NCI-H510A (cell line): ENCODE results near the gene SORL1-AS1.

ENCODE experiments used
- DNase-seq: peaks from one replicate; lab custom pipeline; 2025; lab: John Stamatoyannopoulos, UW

SORL1-AS1 gene

DNA sequence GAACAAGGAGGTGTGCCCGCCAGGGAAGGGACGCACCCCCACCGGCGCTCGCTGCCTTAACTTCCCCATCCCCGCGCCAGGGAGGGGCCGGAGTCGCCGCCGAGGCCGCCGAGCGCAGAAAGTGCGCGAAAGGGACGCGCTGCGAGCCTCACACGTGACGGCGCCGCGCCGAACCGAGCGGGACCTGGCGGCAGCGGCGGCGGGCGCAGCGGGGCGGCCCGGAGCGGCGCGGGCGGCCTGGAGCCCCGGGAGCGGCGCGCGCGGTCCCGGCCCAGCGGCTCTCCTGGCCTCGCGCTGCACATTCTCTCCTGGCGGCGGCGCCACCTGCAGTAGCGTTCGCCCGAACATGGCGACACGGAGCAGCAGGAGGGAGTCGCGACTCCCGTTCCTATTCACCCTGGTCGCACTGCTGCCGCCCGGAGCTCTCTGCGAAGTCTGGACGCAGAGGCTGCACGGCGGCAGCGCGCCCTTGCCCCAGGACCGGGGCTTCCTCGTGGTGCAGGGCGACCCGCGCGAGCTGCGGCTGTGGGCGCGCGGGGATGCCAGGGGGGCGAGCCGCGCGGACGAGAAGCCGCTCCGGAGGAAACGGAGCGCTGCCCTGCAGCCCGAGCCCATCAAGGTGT lies 670 bp downstream of the SORL1-AS1 start, which contains the start of gene SORL1:
TSS of gene SORL1 (plus strand) at position 329 of the 623 bp plus-strand sequence. CDS start at position 347, 18 bp downstream.
- peak; percentile 3 for DNase-seq

DNA sequence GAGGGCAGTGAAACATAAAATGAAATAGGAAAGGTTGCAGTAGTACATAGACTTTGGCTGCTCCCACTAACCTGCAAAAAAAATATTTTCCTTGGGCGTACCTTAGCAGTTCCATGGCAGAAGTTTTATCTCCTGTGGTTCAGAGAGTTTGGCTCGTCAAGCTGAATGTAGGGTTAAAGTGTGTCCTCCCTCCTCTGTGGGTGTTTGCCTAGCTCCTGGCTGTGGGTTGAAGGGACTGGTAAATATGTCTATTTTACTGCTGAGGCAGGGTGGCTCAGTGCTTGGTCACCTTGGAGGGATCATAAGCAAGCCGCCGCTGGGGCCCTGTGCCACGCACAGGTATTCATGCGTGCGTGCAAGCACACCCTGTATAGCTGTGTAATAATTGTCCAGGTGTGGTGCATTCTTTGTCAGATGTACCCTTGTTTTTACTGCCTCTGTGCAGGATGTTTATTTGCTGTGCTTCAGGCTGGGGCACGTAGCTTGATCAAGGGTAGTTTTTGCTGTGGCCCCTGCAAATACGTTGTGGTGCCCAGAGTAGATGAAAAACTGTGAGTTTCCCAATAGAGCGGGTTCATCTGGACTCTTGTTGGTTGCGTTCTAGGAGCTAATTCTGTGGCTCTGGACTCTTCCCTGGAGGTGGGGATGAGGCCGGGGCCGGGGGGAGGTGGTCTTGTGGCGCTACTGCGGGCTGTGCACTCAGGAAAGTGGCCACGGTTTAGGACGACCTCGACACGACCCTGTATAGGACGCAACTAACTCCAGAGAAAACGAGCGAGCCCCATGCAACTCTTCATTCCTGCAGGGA lies 1.4 kb downstream of the SORL1-AS1 start:
- DNase-seq, result no peak

DNA sequence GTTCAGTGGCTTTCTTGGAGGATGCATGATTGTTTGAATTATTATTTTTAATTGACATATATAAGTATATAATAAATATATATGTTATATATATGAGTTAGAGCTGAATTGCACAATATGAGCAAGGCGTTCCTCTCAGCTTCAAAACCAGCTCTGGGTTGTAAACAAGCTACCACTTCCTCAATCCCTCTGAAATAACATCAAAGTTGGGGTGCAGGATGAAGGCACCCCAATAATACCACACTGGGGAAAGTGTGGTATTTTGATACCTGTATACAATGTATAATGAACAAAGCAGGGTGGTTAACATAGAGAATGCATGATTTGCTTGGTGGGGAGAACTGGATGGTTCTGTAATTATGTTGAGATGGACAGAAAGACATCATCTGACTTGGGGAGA lies 2.4 kb downstream of the SORL1-AS1 start:
- DNase-seq, result no peak

DNA sequence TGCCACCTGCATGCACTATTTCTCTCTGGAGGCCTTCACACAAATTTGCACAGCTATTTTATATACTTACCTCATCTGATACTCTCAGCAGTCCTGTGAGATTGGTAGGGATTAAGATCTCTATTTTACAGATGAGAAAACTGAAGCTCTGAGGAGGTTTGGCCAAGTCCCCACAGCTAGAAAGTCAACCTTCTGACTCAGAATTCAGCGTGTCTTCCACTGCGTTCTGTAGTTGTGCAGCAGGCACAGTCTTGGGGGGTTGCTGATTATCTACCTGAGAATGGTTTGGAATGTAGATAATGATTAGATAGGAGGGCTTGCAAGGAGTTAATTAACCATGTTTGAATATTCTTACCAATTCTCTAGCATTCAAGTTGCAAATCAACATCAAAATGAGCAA lies 3.1 kb downstream of the SORL1-AS1 start:
- DNase-seq, result no peak

DNA sequence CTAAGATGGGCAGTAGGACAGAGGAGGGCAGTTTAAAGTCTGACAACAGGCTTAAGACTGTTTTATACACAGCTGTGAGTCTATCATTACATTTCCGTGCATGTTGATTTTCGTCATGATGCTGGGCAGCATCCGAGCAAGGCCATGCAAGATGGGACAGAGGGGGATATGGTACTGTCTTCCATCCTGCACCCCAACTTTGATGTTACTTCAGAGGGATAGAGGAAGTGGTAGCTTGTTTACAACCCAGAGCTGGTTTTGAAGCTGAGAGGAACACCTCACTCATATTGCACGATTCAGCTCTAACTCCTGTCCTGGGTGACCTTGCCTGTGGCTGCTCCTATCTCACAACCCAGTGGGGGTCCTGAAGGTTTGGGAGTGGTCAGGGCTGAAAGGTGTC lies 3.6 kb downstream of the SORL1-AS1 start:
- DNase-seq, result no peak

DNA sequence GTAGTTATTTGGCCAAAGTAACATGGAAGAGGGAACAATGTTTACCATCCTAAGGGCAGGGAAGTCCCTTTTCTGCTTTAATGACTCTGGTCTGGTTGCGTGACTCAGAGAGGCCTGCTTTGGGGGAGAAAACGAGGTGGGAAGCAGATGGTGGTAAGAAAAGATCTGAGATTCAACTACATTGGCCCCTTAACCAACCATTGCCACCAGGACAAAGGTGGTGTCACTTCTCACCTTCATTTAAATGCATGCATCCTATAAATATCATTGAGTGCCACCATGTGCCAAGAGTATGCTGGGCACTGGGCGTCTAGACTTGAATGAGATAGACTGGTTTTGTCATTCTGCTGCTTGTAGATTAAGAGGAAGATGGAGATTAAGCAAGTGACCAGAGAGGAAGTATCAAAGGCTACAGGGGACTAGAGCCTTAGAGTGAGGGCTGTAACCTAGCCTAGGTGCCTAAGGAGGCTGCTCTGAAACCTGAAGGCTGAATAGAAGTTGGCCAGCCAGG lies 4.3 kb downstream of the SORL1-AS1 start:
- no peak for DNase-seq

DNA sequence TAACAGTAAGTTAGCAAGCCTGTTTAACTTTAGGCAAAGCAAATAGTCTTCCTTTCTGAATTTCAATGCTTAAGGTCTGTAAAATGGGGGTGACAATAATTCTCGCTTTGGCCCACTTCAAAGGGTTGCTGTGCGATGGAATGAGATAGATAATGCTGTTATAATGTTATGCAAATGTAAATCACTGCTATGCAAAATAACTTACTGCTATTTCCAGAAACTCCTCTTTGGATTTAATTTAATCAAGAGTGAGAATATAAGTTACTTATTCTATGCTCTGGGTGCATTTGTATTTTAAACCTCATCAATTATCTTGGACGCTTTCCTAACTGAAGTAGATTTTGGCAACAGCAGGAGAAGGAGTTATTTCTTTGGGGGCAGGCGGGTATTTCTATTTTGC lies 4.8 kb downstream of the SORL1-AS1 start:
- DNase-seq, result no peak

DNA sequence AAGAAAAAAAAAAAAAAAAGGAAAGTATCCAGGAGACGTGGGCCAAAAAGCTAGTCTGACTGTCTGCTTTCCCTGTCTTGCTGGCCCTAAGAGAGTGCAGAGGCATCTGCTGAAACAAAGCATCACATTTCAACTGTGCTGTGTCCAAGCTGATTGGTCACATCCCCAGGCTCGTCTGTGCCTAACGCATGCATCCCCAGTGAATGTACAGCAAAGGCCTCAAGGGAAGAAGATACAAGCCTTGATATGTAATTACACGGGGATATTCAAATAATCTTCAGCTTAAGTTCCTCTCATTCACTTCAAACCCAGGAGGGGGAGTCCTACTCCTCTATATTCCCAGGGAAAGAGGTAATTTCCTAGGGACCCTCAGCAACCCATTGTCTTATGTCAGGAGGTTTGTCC lies 6.0 kb downstream of the SORL1-AS1 start:
- DNase-seq, result no peak

DNA sequence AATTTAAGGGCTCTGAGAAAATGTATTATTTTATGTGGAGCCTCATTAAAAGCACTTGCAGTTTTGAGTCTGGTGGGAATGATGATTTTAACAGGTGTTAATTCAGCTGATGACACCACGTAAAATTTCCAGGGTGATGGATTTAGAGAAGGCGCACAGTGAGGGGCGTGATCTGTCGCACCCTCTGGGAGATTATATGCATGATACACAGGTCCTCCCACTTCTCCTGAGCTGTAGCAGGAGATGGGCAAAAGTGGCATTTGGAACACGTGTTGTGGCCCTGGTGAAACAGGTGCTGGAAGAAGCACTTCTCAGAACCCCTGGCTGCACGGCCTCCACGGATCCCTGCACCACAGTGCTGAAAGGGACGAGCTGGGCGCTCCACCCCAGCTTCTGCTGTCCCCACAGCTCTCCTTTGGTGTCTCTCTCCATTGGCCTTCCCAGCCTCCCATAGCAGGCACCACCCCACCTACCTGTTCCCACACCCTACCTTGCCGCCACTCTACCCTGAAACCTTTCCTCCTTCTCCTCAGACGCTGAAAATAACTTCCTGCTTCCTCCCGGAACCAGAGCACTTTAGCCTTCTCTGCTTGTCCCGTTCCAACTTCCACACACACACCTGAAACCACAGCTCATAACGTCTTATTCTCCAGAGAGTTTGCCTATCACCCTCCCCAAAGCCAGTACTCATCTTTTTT lies 7.5 kb downstream of the SORL1-AS1 start:
- no peak for DNase-seq

DNA sequence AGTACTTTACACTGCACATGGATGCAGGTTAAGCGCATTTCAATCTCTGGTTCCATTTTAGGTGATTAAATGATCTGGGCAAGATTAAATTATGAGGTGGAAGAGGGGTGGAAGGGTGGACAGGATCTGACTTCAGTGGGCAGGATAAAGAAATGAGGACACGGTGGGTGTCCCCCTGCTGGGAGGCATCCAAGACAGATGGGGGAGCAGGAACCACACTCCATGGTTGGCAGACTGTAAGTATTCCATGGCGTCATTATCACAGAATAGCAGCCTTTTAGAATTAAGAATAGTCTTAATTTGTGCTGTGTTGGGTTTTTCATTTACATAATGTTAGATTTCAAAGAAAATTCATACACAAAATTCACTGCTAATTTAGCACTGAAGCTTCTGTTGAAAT lies 8.2 kb downstream of the SORL1-AS1 start:
- DNase-seq, result no peak

DNA sequence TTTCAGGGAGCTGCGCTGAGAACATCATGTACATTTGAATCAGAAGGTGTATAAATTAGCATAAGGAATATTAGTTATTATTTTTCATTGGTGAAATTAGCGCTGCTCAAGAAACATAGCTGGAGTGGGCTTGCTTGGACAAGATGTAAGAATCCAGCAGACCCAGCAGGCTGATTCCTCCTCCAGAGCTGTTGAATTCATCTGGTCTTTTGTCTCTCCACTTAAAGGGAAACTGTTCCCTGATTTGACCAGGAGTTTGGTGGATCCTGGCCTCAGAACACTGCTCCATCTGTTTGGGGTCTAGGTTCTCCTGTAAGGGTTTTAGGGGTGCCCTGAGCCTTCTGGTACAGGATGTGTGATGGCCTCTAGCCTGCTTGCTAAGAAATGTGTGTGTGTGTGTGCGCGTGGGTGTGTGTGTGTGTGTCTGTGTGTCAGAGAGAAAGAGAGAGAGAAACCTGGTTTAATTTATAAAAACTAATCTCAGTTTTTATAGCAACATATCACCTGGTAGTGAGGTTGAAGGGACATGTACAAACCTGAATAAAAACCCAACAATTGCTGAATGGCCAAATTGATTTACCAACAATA lies 9.0 kb downstream of the SORL1-AS1 start:
- no peak for DNase-seq

DNA sequence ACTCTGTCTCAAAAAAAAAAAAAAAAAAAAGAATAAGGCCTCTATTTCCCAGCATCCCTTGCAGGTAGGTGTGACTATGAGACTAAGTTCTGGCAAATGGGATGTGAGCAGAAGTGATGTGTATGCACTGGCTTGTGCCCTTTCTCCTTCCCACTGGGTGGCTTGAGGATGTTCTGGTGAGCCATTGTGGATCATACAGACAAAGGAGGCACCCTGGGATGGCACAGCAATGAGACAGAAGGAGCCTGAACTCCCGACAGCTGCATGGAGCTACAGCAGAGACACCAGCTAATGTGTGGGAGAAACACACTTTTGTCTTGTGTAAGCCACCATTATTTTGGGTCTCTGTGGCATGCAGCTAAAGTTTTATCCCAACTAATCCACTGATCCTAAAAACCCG lies 11.2 kb downstream of the SORL1-AS1 start:
- DNase-seq, result no peak

DNA sequence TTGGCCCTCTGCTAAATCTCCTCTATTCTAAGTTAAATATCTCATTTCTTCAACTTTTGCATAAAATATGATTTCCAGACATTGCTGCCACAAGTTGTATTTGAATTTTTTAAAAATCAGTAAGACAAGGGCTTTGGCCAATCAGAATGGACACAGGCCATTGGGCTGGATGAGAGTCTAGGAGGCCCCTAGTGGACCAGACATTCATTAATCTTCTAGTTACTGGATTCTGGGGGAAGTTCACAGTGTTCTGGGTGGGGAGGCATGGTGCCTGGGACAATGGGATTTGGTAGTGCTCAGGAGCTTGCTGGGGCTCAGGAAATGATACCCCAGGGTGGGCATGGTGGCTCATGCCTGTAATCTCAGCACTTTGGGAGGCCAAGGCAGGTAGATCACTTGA lies 13.0 kb downstream of the SORL1-AS1 start:
- DNase-seq, result no peak

DNA sequence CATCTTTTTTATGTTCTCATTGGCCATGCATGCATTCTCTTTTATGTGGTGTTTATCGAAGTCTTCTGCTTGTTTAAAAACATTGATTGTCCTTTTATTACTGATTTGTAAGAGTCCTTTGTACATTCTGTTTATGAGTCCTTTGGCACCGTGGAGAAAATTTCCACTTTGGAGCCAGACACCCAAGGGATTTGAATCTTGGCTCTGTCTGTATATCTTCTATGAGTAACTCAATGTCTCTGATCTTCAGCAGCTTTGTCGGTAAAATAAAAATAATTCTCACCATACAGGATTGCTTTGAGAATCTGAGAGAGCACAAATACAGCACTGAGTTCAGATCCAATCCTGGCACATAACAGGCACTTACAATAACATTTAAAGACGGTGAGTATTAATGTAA lies 13.4 kb downstream of the SORL1-AS1 start:
- DNase-seq, result no peak

DNA sequence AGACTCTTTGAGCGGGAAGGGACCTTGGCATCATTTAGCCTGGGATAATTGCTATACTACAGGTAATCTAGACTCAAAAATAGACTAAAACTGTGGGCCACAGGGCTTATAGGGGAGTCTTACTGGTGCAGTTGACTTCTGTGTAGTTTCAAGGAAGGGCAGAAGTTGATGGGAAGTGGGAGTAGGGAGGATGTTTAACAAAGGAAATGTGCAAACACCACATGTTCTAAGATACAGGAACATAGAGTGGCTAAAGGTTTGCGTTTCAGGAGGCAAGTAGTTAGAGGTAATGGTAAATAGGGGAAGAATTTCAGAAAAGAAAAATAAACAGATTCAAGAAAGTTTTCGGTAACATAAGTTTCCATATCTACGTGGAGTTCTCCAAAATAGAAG lies 15.1 kb downstream of the SORL1-AS1 start:
- DNase-seq, result no peak

DNA sequence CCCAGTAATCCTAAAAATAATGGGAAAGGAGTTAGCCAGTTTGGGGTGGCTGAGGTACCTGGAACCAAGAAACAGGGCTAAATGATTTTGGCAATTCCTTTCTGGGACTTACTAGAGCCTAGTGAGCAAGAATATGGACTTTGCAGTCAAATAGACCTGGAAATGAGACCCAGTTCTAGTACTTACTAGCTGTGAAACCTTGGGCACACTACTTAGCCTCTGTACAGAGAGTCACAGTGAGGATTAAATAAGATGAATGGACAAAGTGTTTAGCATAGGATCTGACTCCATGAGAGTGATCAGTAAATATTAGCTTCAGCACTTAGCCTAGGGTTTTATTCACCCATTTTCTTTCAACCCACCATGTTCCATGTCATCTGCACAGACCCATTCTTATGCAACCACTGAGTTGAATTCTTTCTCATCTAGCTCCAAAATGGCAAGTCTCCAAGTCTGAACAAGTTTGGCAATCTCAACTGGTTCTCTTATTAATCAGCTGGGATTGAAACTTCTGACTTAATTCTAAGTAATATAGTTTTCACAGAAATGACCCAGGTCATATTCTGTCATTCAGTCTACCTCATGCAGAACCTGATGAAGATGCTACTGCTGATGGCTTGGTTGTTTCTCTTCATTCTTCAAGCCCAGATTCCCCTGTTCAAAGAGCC lies 15.6 kb downstream of the SORL1-AS1 start:
- DNase-seq, result no peak

DNA sequence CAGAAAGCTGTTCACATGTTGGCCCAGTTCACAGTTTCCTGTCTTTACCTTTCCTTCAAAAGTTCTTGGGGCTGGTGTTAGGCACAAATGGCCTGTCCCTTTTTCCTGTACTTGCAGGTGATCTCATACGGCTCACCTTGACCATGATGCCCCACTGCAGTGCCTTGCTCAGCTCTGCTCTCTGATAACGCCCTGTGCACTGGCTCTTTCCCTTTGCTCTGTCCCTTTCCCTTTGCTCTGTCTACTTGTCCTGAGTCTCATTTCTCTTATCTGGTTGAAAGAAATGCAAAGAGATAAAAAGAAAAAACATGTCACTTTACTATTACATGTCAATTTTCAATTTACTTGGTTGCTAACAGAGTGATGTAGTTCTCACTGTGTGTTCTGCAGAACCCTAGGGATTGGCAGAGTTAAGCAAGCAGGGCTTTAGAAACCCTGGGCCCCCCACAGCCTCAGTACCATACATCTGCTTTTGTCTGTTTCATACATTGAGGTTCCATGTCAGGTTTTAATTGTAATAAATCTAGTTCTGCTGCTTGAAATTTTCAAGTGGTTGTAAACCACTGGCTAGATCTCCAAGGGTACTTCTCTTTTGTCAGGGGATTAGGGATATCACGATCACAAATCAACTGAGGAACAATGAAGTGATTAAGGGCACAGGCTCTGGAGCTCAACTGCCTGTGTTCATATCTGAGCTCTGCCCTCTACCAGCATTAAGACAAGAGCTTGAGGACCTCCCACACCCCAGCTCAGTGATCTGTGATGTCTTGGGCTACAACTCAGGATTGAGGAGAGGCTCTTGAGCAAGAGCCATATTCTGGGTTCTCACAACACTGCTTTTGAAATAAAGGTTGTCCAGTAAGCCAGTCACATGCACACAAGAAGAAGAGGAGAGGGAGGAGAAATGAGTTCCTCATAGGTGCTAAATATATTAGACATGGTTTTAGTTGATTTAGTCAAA lies 16.9 kb downstream of the SORL1-AS1 start:
- DNase-seq, result no peak

DNA sequence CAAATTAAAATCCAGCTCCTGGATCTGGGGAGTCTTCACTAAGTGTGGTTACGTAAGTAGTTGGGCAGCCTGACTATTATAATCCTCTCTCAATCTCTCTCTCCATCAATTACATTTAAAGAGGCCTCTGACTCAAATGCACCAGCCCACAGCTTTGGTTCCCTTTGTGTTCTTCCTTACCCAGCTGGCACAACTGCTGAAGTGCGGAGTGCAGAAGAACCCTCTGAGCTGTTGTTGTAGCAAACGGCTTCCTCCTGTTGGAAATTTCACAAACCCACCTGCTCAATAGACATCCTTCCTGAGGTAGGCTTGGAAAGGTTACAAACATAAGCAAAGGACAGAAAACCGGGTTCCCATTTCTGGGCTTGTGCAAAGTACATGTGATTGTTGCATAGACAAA lies 17.6 kb downstream of the SORL1-AS1 start:
- no peak for DNase-seq

DNA sequence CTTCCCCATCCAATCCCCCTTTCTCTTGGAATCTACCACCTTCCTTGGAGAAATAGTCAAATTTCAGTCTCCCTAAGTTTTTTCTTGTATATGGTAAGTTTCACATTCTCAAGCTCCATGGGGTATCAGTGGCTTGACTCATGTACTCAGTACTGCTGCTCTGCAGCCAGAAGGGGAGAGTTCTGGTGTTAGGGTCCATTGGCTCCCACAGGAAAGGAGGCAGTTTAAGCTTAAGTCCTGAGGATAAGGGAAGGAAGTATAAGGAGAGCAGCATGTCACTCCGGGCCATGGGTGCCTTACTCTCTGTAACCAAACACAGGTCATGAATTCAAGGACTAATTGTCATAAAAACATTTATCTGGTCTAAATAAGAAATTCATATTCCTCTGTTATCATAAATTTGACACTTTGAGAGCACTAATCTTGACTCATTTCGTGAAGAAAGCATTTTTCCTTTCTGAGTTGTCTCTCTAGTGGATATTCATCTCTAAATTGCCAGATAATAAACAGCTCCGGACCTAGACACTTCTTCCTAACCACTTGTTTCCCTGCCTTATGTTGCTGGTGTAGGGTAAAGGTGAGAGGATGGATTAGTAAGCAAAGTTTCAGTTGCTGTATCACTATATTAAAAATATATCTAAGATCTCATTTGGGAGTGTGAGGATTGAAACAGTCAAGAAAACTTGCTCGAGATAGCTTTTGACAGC lies 20.8 kb downstream of the SORL1-AS1 start:
- no peak for DNase-seq

DNA sequence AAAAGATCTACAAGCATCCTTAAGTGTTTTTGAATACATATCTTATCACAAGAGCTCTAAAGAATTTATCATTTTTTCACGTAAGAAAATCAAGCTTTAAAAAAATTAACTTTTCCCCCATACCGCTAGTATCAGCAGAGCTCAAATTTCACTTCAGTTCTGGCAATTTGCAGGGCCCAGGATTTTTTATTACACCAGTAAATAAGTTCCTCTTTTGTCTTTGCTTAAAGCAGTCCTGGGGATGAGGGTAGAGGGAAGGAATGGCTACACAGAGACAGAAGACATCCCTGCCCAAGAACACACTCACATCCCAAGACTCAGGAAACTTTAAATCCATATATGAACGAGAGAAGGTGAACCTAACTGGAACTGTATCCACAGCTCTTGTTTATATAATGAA lies 23.2 kb downstream of the SORL1-AS1 start:
- DNase-seq, result no peak
